Measurements from ENCODE around the gene MIR17HG. TPM values are rescaled to one million over a fixed set of nuclear protein-coding genes. Genes with fewer than 3 reads are reported as not detected.

The MIR17HG gene
- total and polyA plus RNA-seq, 2 donors (not counting 1 experiment from before 2014, with no cell fraction given) = 0.42 to 3.3 TPM

DNA sequence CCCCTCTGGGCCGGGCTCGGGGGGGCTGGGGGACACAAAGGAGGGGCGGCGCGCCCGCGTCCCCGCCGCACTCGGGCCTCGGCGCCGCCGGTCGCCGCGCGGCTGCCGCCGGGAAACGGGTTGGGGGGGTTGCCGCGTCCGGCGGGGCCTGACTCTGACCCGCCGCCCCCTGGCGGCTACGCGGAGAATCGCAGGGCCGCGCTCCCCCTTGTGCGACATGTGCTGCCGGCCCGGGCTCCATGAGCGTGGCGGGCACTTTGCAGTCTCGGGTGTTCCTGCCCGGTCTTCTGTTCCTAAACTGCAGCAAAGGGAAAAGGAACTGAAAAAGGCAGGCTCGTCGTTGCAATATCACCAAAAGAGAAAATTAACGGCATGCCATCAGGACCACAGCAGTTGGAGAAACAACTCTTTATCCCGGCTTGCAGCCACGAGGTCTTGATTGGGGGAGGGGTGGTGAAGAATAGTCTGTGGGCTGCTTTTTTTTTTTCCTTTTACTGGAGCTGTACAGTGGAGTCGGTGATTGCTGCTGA is 1.5 kb downstream of the MIR17HG start:
- H2AFZ ChIP-seq (ENCODE audit: low read length) = peak overlapping the region; percentile 90
- H3K4me2 ChIP-seq (ENCODE audit: extremely low read depth, insufficient read depth, low read length) = peak overlapping the region; percentile 76
- peaks cover 8% of the 10 kb centered on the region for H3K27me3 ChIP-seq (ENCODE audit: control insufficient read depth, insufficient read depth, low read length)
- TF ChIP-seq, protein P1, sequence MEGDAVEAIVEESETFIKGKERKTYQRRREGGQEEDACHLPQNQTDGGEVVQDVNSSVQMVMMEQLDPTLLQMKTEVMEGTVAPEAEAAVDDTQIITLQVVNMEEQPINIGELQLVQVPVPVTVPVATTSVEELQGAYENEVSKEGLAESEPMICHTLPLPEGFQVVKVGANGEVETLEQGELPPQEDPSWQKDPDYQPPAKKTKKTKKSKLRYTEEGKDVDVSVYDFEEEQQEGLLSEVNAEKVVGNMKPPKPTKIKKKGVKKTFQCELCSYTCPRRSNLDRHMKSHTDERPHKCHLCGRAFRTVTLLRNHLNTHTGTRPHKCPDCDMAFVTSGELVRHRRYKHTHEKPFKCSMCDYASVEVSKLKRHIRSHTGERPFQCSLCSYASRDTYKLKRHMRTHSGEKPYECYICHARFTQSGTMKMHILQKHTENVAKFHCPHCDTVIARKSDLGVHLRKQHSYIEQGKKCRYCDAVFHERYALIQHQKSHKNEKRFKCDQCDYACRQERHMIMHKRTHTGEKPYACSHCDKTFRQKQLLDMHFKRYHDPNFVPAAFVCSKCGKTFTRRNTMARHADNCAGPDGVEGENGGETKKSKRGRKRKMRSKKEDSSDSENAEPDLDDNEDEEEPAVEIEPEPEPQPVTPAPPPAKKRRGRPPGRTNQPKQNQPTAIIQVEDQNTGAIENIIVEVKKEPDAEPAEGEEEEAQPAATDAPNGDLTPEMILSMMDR (conservative IDR thresholded peaks at IDR 0.05 in 1 of 2, IDR thresholded peaks at IDR 0.05 in 1 of 2; ENCODE audit: low read depth in 1 of 2, low read length in 2 of 2) = peak; percentile 77 to 84
- TF ChIP-seq EZH2 (IDR thresholded peaks at IDR 0.05; ENCODE audit: low read length, missing control alignments) = no peak
- peak overlapping the region; percentile 50 to 99 (median 72) for H3K4me3 ChIP-seq (replicated peaks in 1 of 4; ENCODE audit: control extremely low read depth in 1 of 4, insufficient read depth in 1 of 4, low read depth in 3 of 4, low read length in 4 of 4)
- DNase-seq (ENCODE audit: low read depth in 2 of 2) = peak; percentile 77 to 87
- peaks cover 32% of the 10 kb centered on the region for H3K79me2 ChIP-seq (ENCODE audit: control insufficient read depth, insufficient read depth, low read length)
- no peaks in the 10 kb centered on the region for H3K9me3 ChIP-seq (ENCODE audit: control insufficient read depth, insufficient read depth, low read depth, low read length)
- H3K27ac ChIP-seq (ENCODE audit: insufficient read depth, low read length) = peak overlapping the region; percentile 9
- no peaks in the 10 kb centered on the region for H4K20me1 ChIP-seq (ENCODE audit: control insufficient read depth, extremely low read depth, insufficient read depth, low read length)
- H3K36me3 ChIP-seq (ENCODE audit: control insufficient read depth, insufficient read depth, low read length) = peaks cover under 1% of the 10 kb centered on the region
- peaks cover 7% of the 10 kb centered on the region for H3K4me1 ChIP-seq (ENCODE audit: control insufficient read depth, extremely low read depth, insufficient read depth, low read length)
- peak overlapping the region; percentile 92 for H3K9ac ChIP-seq (ENCODE audit: insufficient read depth, low read length)

DNA sequence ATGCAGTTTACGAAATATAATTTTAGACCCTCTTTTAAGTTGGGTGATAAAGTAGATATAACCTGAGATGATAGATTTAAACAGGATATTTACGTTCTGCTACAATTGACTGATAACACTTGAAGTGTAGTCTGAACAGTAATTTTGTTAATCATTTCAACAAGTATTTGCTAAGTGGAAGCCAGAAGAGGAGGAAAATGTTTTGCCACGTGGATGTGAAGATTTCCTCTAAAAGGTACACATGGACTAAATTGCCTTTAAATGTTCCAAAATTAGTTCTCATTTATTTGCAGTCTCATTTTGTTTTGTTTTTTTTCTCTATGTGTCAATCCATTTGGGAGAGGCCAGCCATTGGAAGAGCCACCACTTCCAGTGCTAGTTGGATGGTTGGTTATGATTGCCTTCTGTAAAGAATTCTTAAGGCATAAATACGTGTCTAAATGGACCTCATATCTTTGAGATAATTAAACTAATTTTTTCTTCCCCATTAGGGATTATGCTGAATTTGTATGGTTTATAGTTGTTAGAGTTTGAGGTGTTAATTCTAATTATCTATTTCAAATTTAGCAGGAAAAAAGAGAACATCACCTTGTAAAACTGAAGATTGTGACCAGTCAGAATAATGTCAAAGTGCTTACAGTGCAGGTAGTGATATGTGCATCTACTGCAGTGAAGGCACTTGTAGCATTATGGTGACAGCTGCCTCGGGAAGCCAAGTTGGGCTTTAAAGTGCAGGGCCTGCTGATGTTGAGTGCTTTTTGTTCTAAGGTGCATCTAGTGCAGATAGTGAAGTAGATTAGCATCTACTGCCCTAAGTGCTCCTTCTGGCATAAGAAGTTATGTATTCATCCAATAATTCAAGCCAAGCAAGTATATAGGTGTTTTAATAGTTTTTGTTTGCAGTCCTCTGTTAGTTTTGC is 2.8 kb downstream of the MIR17HG start:
- TF ChIP-seq EZH2 (IDR thresholded peaks at IDR 0.05; ENCODE audit: low read length, missing control alignments) = no peak
- TF ChIP-seq, protein P1 (conservative IDR thresholded peaks at IDR 0.05 in 1 of 2, IDR thresholded peaks at IDR 0.05 in 1 of 2; ENCODE audit: low read depth in 1 of 2, low read length in 2 of 2) = no peak
- peaks cover 32% of the 10 kb centered on the region for H3K79me2 ChIP-seq (ENCODE audit: control insufficient read depth, insufficient read depth, low read length)
- no peak overlapping the region for H3K27ac ChIP-seq (ENCODE audit: insufficient read depth, low read length)
- H3K36me3 ChIP-seq (ENCODE audit: control insufficient read depth, insufficient read depth, low read length) = peaks cover 2% of the 10 kb centered on the region
- H3K4me2 ChIP-seq (ENCODE audit: extremely low read depth, insufficient read depth, low read length) = peak overlapping the region; percentile 76
- DNase-seq (ENCODE audit: low read depth in 2 of 2) = no peak
- peak overlapping the region; percentile 50 to 99 (median 72) for H3K4me3 ChIP-seq (replicated peaks in 1 of 4; ENCODE audit: control extremely low read depth in 1 of 4, insufficient read depth in 1 of 4, low read depth in 3 of 4, low read length in 4 of 4)
- H3K27me3 ChIP-seq (ENCODE audit: control insufficient read depth, insufficient read depth, low read length) = peaks cover 8% of the 10 kb centered on the region
- no peaks in the 10 kb centered on the region for H3K9me3 ChIP-seq (ENCODE audit: control insufficient read depth, insufficient read depth, low read depth, low read length)
- peaks cover 7% of the 10 kb centered on the region for H3K4me1 ChIP-seq (ENCODE audit: control insufficient read depth, extremely low read depth, insufficient read depth, low read length)
- H2AFZ ChIP-seq (ENCODE audit: low read length) = no peak overlapping the region
- H4K20me1 ChIP-seq (ENCODE audit: control insufficient read depth, extremely low read depth, insufficient read depth, low read length) = no peaks in the 10 kb centered on the region
- H3K9ac ChIP-seq (ENCODE audit: insufficient read depth, low read length) = no peak overlapping the region

DNA sequence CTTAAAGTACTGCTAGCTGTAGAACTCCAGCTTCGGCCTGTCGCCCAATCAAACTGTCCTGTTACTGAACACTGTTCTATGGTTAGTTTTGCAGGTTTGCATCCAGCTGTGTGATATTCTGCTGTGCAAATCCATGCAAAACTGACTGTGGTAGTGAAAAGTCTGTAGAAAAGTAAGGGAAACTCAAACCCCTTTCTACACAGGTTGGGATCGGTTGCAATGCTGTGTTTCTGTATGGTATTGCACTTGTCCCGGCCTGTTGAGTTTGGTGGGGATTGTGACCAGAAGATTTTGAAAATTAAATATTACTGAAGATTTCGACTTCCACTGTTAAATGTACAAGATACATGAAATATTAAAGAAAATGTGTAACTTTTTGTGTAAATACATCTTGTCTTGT is 3.6 kb downstream of the MIR17HG start:
- H3K9ac ChIP-seq (ENCODE audit: insufficient read depth, low read length) = no peak overlapping the region
- H4K20me1 ChIP-seq (ENCODE audit: control insufficient read depth, extremely low read depth, insufficient read depth, low read length) = no peaks in the 10 kb centered on the region
- peaks cover 32% of the 10 kb centered on the region for H3K79me2 ChIP-seq (ENCODE audit: control insufficient read depth, insufficient read depth, low read length)

More for the DNA sequence above, 3.6 kb downstream of the MIR17HG start:
- H3K27me3 ChIP-seq (ENCODE audit: control insufficient read depth, insufficient read depth, low read length) = peaks cover 5% of the 10 kb centered on the region
- H3K9me3 ChIP-seq (ENCODE audit: control insufficient read depth, insufficient read depth, low read depth, low read length) = no peaks in the 10 kb centered on the region
- H3K4me1 ChIP-seq (ENCODE audit: control insufficient read depth, extremely low read depth, insufficient read depth, low read length) = peaks cover 7% of the 10 kb centered on the region
- peaks cover 4% of the 10 kb centered on the region for H3K36me3 ChIP-seq (ENCODE audit: control insufficient read depth, insufficient read depth, low read length)
- DNase-seq (ENCODE audit: low read depth in 2 of 2) = no peak
- H2AFZ ChIP-seq (ENCODE audit: low read length) = no peak overlapping the region
- TF ChIP-seq, protein P1 (conservative IDR thresholded peaks at IDR 0.05 in 1 of 2, IDR thresholded peaks at IDR 0.05 in 1 of 2; ENCODE audit: low read depth in 1 of 2, low read length in 2 of 2) = no peak
- no peak for TF ChIP-seq EZH2 (IDR thresholded peaks at IDR 0.05; ENCODE audit: low read length, missing control alignments)
- peak overlapping the region in 1 of 4 experiments; percentile 99 for H3K4me3 ChIP-seq (replicated peaks in 1 of 4; ENCODE audit: control extremely low read depth in 1 of 4, insufficient read depth in 1 of 4, low read depth in 3 of 4, low read length in 4 of 4)
- no peak overlapping the region for H3K27ac ChIP-seq (ENCODE audit: insufficient read depth, low read length)
- H3K4me2 ChIP-seq (ENCODE audit: extremely low read depth, insufficient read depth, low read length) = peak overlapping the region; percentile 58

Data from fibroblast of lung (primary cell).